ENCODE data around the gene IQSEC1.

GRCh38 chr3:13014755-13015285 is 58.4 kb downstream of the IQSEC1 start:
- no peak for TF ChIP-seq CTCF (IDR thresholded peaks at IDR 0.05)
- TF ChIP-seq POLR2A (IDR thresholded peaks at IDR 0.05): no peak
- no peak for TF ChIP-seq EP300 (IDR thresholded peaks at IDR 0.05; ENCODE audit: low read depth)
- TF ChIP-seq POLR2AphosphoS5 (IDR thresholded peaks at IDR 0.05): no peak

All from transverse colon (tissue), 4 donors.